Nasal cavity respiratory epithelium epithelial cell of viscerocranial mucosa (primary cell): Measurements from ENCODE around the gene MYPOP. TPM values are rescaled to one million over a fixed set of nuclear protein-coding genes. Genes with fewer than 3 reads are reported as not detected.

Source experiments
- total RNA-seq: library from RNA; depleted of rRNA; stranded (reverse); fragments of >200 nt; gene quantifications from 2 replicates; pipeline ENCODE4 v1.2.3, GENCODE V29; 2014

MYPOP gene, protein sequence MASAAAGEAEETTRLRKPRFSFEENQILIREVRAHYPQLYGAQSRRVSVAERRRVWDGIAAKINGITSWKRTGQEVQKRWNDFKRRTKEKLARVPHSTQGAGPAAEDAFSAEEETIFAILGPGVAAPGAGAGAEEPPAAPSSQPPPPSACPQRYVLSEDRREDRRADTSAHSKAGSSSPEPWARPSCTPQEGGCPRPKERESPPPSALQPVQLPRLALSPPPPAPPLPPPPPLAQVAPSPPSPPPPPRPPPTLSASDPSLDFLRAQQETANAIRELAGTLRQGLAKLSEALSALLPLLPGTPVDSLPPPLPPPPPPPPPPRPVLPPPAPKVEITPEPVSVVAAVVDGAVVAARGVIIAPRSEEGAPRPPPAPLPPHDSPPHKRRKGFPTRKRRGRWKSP
- total RNA-seq: 1.0 and 2.3 TPM in 2 replicates

DNA sequence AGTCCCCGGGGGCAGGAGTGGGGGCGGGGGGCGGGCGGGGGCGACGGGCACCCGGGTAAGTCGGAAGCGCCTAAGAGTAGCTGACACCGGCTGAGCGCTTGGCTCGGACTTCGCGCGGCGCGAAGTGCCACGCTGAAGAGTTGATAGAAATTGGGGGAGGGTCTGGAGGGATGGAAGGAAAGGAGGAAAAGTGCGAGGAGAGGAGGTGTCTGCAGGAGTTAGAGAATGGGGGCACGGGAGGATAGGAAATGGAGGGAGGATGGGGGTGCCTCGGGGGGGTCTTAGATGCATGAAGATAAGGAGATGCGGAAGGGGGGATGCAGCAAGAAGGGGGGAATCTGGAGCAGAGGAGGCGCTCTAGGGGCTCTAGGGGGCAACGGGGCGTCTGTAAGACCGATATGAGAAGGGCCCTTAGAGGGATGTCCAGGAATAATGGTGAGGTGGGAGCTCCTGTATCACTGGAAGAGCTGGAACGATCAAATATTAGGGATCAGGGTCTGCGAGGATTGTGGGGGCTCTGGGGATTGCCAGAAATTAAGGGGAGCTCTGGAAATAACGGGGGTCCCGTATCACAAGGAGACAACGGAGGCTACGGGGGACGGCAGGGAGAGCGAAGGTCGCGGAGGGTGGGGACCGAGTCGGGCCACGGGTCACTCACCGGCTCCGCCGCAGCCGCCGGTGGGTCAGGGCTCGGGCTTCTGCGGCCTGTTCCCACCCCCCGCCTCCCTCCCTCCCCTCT lies at the start of gene MYPOP:
Gene MYPOP, minus strand, starts transcription at position 702 of the 739 bp plus-strand sequence. CDS start 840 bp downstream, outside the sequence.

DNA sequence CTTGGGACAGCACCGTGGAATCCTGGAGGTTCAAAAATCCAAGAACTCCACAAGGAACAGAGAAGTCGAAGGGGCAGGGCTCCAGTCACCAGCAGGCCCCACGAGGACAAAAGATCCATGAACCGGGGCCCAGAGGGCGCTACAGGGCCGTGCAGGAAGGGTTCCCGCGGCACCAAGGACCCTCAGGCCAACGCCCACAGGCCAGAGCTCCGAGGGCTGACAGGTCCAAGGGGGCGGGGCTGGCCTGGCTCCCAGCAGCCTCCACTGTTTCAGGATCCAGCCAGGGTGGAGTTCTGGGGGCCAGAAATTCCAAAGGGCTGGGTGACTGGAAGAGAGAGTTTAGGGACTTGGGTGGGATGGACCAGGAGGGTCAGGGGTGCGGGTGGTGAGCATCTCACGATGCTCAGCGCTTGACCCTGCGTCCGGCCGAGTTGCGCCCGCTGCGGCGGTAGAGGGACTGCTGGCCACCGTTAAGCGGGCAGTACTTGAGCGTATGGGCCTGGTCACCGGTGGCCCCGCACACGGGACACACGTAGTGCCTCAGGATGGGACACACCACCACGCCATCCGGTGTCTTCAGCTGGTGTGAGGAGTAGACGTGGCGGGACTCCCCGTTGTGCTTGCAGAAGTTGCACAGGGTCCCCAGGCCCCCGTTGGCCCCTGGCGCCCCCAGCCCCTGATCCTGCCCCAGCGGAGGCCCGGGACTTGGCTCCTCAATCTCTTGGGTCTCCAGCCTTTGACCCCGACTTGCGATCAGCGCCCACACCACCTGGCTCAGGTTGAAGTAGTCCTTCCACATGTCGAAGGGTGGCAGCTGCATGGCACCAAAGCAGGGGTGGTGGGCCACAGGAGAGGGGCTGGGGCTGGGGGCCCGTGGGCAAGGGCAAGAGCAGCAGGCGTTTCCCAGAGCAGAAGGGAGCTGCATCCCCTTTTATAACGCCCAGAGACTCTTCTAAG lies 11.7 kb upstream of the MYPOP start, which contains the start of gene NANOS2:
Gene NANOS2, minus strand, starts transcription at position 905 of the 957 bp plus-strand sequence. Its CDS starts 85 bp downstream, at position 820.

DNA sequence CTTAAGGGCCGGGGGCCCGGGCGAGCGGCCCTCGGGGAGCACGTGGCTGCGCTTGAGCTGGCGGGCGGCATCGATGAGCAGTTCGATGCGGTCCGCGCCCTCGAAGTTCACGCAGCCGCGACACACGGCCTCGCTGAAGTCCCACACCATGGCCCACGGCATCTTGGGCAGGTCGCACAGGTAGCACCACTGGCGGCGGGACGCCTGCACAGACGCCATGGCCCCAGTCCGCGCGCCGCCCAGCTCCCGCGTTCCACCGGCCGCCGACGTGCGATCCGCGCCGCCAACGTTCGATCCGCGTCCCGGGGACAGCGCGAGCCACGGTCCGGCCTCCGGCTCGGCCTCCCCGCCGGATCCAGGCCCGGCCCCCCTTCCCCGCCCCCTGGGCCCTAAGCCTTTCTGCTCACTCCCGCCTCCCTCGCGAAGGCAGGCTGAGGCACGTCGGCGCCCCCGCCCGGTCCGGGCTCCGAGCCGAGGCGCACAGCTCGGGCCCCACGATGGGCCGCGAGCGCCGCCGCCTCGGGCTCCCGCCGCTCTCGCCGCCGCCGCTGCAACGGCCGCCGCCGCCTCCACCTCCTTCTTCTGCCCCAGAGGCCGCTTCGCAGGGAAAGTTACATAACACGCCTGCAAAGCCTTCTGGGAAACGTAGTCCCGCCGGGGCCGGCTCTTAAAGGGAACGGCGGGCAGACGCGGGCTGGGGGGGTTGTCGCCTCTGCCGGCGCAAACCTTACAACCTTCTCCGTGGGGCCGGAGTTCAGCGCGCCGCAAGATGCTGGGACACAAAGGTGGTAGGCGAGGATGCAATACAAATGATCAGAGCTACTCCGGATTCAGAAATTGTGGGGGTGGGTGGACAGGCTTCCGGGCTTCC lies 16.6 kb downstream of the MYPOP start, which contains the start of gene IRF2BP1:
Gene IRF2BP1, minus strand, starts transcription at position 586 of the 871 bp plus-strand sequence. Its CDS starts 367 bp downstream, at position 219.

DNA sequence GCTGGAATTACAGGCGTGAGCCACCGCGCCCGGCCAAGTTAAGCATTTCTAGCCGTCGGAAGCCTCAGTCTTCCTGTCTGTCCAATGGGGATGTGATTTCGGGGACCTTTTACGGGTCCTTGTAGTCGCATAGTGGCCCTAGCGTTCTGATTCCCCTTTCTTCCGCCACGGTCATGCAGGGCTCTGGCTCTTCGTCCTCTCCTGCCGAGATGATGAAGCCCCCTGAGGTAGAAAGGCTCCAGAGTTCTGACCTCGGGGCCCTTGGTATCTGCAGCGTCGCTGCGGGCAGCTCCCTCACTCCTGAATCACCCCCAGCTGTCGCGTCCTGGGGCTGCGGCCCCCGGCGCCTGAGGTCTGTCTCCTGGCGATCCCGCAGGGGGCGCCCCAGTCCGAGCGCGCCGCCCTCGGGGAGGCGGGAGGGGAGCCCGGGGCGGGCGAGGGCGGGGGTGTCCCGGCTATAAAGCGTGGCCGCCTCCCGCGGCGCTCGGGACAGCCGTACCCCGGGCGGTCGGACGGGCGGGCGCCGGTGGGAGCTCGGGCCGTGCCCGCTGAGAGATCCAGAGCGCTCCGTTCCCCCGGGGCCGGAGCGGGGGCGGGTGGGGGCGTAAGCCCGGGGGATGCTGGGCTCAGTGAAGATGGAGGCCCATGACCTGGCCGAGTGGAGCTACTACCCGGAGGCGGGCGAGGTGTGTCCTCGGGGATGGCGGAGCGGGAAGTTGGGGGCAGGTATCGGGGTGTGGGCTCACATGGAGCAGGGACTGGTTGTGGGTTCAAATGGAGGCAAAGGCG lies 38.4 kb downstream of the MYPOP start, which contains the start of gene FOXA3:
Gene FOXA3, plus strand, starts transcription at position 487 of the 789 bp plus-strand sequence. Its CDS starts 131 bp downstream, at position 618.

DNA sequence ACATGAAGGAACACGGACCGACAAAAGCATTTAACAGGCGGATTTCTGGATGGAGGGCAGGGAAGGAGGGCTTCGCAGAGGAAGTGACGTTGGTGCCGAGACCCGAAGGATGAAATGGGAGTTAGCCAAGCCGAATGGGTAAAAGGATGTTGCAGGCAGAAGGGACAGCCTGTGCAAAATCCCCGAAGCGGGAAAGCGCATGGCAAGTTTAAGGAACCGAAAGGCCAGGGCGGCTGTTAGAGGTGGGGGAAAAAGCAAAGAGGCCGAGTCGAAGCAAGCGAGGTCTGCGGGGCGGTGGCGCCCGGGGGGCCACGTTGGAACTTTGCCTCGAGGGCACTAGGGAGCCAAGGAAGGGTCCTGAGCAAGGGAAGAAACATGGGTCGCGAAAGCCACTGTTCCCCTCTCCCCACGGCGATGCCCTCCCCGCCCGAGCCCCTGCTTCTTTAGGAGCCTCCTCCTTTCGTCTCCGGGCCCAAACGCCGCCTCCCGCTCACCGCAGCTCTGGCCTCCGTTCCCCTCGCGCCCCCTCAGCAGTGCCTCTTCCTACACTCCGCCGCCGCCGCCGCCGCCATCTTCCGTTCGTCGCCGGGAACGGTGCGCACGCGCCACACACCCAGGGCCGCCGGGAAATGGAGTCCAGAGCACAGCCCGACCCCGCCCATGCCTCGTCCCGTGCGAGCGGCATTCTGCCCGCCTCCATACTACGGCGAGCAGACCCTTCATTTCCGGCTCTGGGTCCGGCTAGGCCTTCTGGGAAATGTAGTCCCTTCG lies 39.7 kb downstream of the MYPOP start, which contains the start of gene SYMPK:
Gene SYMPK, minus strand, starts transcription at position 584 of the 771 bp plus-strand sequence. CDS start 8,652 bp downstream, outside the sequence.

Other genes starting within 250 kb of the MYPOP start
- 0.93 and 1.0 TPM in 2 replicates for gene GIPR, start 234.4 kb downstream of the MYPOP start, total RNA-seq
- 164 and 255 TPM in 2 replicates for gene SNRPD2, start 210.7 kb downstream of the MYPOP start, total RNA-seq
- gene QPCTL, start 209.9 kb downstream of the MYPOP start, total RNA-seq: 7.8 and 20.2 TPM in 2 replicates
- 8.0 and 8.2 TPM in 2 replicates for gene FBXO46, start 171.7 kb downstream of the MYPOP start, total RNA-seq
- gene MEIOSIN, start 169.2 kb downstream of the MYPOP start, total RNA-seq: not detected in 2 replicates
- gene SIX5, start 133.4 kb downstream of the MYPOP start, total RNA-seq: 2.7 and 6.3 TPM in 2 replicates
- gene DMPK, start 120.1 kb downstream of the MYPOP start, total RNA-seq: 4.1 and 23.6 TPM in 2 replicates
- gene DMWD, start 109.8 kb downstream of the MYPOP start, total RNA-seq: 32.1 and 32.5 TPM in 2 replicates
- under 0.01 and 0.07 TPM in 2 replicates for gene RSPH6A, start 87.3 kb downstream of the MYPOP start, total RNA-seq
- 27.7 and 56.0 TPM in 2 replicates for gene SYMPK, start 39.5 kb downstream of the MYPOP start, total RNA-seq
- gene FOXA3, start 38.3 kb downstream of the MYPOP start, total RNA-seq: not detected in 2 replicates
- 17.8 and 20.8 TPM in 2 replicates for gene IRF2BP1, start 16.5 kb downstream of the MYPOP start, total RNA-seq
- not detected in 2 replicates for gene NANOS2, start 12.2 kb upstream of the MYPOP start, total RNA-seq
- not detected in 2 replicates for gene NOVA2, start 71.3 kb upstream of the MYPOP start, total RNA-seq
- 4.9 and 12.3 TPM in 2 replicates for gene CCDC61, start 92.9 kb upstream of the MYPOP start, total RNA-seq
- not detected in 2 replicates for gene PGLYRP1, start 120.4 kb upstream of the MYPOP start, total RNA-seq
- gene IGFL4, start 138.4 kb upstream of the MYPOP start, total RNA-seq: not detected in 2 replicates
- not detected in 2 replicates for gene IGFL3, start 222.1 kb upstream of the MYPOP start, total RNA-seq
- 2.4 TPM in 1 of 2 replicates, not detected in the other for gene IGFL2, start 245.6 kb upstream of the MYPOP start, total RNA-seq